HK-2 (cell line): ENCODE measurements around the gene MTURN.
A peak's percentile ranks its signal among the peaks of the same experiment; 100 is the strongest.
"Not testable (repeated sequence)": the region's sequence is repeated elsewhere in the genome, so short reads cannot be mapped to it uniquely, and the experiment has no call there.

Experiments
- DNase-seq: peaks from one replicate; pipeline ENCODE4 v3.0.0-alpha.2; 2018; ENCODE audit not compliant: unreplicated experiment

Gene MTURN

DNA sequence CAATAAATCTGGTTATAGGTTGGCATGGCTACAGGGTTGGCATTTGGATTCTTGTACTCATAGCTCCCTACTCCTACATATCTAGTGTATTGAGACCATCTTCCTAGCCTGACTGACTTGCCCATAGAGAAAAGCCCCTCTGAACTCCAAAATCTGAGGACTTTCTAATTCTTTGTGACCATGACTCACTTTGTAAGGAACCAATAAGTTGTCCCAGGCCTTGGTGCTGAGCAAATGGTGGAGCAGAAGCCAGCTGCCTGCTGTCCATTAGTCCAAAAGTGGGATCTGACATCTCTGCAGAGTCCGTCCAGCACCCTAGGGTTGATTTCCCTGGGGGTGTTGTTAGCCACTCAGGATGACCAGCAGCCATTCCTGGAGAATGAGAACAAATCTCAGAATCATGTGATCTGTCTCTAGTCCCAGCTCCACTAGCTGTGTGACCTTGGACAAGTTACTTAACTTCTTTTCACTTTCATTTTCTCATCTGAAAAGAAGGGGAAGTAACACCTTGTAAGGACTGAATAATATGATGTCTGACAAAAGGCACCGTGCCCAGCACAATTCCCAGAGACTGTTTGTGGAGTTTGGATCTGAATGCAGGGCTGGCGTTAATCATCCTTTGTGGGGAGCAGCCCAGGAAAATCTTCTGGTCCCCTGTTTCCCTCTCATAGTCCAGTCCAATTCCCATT lies 44.1 kb downstream of the MTURN start:
- no peak for DNase-seq

DNA sequence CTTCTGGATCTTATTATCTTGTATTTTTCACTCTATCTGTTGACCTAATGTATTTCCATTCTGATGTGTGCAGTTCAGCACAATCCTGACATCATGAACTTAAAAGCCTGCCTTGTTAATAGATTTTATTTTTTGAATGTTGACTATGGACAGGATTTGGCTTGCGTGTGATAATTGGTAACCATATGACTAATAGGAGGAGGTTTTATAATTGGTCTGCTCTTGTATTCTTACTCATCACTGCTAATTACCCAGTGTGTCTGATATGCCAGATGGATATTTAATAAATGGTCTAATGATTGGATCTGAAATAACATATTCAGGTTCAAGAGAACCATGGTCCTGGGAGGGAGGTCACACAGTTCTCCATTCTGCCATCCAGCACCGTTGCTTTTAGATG lies 45.9 kb downstream of the MTURN start:
- no peak for DNase-seq

DNA sequence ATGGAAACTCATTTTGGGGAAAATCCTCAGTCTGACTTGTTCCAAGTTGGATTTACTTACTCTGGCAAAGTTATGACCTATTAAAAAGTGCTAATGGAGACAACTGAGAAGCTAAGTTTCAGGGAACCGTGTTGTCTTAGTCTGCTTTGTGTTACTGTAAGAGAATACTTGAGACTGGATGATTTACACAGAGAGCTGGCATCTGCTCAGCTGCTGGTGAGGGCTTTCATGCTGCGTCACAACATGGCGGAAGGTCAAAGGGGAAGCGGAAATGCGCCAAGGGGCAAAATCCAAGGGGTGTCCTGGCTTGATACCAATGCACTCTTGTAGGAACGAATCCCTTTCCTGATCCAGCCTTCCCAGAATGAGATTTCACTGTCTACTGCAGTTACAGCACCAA lies 46.4 kb downstream of the MTURN start:
- no peak for DNase-seq

DNA sequence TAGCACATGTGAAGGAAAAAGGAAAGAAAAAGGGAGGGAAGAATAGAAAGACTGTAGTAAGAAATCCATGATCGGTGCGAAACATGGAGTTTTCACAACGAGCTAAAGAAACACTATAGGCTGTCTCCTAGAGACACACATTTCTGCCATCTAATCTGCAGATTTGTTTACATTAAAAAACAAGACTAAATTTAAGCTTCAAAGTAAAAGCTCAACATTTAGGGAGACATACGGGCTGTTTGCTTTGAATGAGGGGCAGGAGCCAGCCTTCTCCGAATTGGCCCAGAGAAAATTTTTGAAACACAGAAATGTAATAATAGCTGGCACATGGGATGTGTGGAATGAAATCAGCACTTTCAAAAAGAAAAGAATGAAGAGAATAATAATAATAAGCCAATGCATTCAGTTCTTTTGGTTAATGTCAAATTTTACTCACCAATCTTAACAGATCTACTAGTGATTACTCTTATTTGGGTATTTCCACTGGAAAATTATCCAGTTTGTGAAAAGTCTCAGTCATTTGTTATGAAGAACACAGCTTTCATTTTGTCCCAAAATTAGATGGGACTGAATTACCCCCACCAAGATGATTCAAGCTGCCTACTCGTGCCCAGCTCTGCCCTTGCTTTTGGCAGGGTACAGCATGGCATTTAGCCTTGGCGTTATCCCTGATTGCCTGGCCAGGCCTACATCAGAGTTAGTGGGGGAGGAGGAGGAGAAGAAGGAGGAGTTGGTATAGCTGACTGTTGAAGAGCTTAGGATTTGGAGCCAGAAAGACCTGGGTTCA lies 47.1 kb downstream of the MTURN start:
- no peak for DNase-seq

DNA sequence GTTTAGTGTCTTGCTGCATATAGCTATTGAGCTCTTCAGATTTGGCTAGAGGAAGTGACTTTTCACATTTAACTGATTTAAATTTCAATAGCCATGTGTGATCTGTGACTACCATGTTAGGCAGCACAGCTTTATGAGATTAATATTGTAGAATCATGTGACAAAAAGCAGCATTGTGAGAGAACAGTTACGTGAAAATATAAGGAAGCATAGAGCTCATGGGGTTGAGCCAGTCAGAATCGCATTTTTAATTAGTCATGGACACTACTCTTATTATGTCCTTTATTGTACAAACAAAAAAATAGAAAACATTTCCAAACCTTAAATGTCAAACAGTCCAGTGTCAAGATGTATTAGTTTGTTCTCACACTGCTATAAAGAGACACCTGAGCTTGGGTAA lies 48.0 kb downstream of the MTURN start:
- DNase-seq, result no peak

DNA sequence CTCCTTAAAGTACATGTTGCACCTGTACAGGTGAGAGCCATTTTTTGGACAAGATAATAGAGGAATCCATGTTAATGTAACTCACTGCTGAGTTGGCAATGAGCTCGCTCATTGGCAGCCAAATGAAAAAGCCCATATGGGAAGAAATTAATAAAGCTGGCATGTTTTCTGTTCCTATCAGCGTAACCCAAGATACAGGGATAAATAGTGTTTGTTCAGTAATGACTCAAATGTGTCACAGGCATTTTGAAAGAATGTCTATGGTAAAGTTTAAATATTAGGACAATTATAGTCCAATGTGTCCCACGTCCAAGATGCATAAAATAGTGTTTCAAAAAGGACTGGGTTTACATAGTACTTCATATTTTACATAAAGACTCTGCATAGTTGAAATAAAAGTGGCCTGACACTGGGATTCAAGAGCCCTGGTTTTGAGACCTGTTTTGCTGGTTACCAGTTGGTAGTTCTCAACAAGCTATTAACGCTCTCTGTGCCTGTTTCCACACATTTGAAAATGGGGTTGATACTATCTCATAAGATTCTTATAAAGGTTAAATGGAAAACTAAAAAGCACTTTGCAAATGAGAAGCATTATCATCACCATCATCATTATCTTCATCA lies 49.1 kb downstream of the MTURN start:
- DNase-seq, result no peak

DNA sequence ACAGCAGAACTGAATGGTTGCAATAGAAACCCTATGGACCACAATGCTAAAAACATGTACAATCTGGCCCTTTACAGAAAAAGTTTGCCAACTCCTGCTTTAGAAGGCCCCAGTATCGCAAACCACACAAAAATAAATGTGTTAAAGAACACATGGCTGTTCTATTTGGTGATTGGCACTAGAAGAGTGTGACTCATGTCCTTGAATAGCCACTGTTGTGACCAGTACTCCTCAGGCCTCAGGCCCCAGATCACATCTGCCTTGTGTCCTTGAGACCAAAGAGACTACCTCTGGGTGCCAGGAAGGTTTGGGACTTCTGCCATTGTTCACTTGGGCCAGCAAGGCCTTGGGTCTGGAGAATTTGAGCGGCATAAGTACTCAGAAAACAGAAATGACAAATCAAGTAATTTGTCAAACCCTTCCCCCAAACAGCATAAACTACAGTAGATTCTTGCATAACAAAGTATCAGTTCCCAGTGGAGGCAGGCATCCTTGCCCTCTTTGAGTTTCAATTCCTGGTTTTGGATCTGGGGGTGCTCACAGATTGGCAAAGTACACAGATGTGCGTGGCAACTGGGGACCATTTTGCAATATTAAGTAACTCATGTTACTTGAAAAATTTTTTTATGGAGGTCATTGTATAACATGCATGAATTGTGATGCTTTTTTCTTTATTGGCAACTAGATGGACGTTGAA lies 50.2 kb downstream of the MTURN start:
- no peak for DNase-seq

DNA sequence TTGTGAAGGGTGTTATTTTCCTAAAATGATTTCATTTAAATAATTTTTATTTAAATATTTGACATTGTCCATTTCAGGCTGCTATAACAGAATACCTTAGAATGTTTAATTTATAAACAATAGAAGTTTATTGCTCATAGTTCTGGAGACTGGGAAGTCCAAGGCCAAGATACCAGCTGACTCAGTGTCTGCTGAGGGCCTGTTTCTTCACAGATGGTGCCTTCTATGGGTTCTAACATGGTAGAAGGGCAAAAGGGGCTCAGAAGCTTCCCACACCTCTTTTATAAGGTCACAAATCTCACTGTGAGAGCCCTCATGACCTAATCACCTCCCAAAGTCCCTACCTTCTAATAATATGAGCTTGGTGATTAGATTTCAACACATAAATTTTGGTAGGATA lies 50.7 kb downstream of the MTURN start:
- DNase-seq, result no peak

DNA sequence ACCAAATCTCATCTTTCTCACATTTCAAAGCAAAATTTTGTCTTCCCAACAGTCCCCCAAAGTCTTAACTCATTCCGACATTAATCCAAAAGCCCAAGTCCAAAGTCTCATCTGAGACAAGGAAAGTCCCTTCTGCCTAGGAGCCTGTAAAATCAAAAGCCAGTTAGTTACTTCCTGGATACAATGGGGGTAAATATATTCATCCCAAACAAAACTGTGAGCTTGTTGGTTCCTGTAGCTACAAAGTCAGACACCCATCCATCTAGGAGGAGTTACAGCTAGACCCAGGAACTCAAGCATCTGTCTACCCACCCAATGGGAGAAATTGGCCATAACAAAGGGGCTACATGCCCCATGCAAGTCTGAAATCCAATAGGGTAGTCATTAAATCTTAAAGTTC lies 51.9 kb downstream of the MTURN start:
- DNase-seq, result no peak

DNA sequence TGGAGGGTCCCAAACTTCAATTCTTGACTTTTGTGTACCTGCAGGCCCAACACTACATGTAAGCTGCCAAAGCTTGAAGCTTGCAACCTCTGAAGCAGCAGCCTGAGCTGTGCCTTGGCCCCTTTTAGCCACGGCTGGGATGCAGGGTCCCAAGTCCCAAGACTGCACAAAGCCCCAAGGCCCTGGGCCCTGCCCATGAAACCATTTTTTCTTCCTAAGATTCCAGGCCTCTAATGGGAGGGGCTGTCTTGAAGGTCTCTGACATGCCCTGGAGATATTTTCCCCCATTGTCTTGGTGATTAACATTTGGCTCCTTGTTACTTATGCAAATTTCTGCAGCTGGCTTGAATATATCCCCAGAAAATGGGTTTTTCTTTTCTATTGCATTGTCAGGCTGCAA lies 52.7 kb downstream of the MTURN start:
- DNase-seq, result no peak

DNA sequence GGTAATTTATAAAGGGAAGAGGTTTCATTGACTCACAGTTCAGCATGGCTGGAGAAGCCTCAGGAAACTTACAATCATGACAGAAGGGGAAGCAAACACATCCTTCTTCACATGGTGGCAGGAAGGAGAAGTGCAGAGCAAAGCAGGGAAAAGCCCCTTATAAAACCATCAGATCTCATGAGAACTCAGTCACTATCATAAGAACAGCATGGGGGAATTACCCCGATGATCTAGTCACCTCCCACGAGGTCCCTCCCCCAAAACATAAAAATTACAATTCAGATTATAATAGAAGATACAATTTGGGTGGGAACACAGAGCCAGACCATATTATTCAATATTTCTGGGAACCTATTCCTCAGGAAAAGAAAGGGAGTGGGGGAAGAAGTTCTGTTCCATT lies 53.6 kb downstream of the MTURN start:
- DNase-seq, result not testable (repeated sequence)

DNA sequence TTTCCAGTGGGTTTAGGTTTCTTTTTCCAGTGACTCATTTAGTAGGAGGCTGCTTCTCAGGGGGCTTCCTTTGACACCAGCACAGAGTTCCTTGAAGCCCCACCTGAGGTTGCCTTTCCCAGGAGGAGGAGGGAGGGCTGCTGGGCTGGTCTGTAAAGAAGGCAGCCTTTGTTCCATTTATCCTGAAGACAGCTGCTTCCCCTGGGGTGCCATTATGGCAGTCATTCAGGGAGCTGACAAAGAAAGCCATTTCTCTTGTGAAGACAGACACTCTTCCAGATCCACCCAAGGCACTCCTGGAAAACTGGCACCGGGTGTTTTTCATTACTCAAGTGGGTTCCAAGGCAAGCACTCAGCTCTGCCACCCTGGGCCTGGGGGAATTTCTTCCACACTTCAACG lies 54.0 kb downstream of the MTURN start:
- DNase-seq, result no peak

DNA sequence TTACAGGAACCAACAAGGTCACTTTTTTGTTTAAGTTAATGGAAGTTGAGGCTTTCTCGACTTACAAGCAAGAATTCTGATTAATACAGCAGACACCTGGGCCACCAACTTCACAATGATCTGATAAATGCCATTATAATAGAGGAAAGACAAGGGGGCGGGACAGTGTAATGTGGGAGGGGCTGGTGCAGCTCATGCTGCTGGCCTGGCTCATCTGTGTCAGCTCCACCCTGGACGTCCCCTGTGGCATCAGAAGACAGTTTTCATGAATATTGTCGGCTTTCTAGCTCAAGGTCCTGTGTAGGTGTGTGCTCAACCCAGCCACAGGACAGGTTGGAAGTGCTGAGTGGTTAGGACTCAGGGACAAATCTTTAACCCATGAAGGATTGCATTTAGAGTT lies 57.0 kb downstream of the MTURN start:
- DNase-seq, result no peak

DNA sequence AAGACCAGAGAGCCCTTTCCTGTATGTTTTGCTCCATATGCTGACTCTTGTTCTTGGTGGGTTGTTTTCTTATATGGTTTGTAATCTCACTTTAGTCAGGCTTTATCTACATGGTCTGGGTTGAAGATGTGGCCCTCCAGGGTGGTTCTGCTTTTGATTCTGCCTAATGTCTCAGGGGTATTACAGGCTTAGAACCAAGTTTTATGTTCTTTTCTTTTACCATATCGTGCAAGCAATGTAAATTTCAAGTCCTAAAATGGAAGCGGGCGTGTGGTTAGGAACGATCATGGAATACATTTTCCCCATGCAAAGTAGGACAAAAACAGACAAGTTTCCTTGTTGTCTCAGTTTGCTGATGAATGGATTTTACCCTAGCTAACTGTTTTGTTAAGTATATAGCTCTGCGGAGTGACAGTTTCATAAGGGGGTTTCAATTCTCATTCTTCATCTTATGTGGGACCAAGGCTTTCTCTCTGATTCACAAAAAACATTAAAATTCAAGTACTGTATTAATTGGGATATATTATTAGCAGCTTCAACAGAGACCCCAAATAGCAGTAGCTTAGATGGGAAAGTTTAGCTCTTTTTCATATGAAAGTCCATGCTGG lies 58.7 kb downstream of the MTURN start:
- no peak for DNase-seq

DNA sequence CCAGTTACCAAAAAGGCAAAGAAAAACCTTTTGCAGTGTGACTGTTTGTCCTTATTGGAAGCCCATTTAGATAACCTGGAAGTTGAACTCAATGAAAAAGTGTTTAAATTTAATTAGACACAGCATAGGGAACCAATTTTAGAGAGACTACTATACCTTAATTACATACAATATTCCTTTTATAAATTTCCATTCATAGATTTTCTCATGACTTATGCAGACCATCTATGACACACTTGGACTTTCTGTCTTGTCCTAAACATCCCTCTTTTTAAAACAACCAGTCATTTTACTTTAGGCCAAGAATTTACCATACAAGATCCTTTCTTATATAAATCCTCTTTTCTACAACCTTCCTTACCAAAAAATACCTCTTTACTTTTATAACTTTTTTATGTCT lies 61.6 kb downstream of the MTURN start:
- no peak for DNase-seq

DNA sequence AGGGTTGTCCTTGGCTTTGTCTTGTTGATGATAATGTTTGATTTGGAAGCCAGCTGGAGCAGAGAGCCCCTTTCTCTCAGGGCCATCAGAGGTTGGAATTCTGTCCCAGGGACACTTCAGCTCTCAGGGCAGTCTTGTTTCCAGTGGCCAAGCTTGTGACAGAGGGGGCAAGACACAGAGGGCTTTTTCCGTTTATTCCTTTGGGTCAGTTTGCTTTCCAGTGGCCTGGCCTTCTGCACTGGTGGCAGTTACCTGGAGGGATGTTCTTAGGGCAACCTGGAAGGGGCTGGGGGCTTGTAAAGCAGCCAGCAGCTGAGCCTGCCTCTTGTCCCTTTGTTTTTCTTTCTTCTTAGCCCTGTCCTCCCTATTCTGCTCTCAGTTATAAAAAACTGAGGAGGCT lies 62.7 kb downstream of the MTURN start:
- DNase-seq, result no peak

DNA sequence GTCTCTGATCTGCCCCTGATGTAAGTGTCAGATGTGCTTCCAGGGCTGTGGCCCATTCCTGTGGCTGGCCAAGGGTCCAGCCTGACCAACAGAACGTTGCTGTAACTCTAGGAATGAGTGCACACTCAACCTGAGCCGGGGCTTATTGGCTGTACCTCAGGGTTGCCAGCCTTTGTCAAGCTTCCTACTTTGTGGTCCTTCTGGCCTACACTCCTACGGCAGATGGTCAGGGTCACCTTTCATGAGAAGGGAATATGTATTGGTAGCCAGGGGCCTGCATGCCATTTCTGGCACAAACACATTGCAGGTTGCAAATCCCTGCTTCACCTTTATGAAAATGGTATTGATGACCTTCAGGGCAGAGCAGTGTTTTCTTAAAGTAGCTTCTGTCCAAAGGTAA lies 64.5 kb downstream of the MTURN start:
- no peak for DNase-seq

DNA sequence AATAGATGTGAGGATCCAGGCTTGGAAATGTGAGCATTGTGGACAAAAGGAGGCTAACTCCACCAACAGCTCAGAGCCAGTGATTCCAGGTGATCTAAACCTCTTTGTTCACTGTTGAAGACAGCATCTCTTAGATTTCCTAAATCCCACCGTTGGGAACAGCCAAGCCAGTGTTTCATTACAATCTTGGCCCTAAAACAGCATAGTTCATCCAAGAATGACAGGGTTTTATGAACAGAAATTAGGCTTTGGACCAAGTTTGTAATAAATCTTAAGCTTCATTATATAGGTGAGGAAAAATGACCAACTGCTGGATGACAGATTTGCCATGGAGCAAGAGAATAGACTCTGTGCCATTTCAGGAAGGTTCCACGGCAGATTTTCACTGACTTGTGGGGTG lies 65.8 kb downstream of the MTURN start:
- no peak for DNase-seq

DNA sequence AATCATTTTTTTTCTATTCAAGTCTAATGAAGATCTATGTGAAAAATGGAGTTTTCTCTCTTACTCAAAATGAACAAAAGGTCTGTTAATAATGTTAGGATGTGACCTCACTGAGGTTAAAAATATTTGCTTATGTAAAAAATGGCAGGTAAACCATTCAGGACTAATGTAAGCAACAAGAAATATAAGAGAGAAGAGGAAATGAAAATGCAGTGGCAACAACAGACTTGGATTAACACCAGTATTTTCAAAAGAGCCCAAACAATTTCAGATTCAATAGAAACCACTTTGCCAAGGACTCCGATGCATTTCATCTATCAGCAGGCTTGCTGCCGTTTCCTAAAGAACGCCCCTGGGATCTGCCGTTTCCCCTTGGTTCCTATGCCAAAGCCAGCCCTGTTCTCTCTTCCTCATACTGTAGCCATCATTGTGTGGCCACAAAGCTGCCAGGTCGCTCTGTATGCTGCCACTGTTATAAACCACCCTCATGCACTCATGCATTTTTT lies 66.4 kb downstream of the MTURN start:
- DNase-seq, result no peak

DNA sequence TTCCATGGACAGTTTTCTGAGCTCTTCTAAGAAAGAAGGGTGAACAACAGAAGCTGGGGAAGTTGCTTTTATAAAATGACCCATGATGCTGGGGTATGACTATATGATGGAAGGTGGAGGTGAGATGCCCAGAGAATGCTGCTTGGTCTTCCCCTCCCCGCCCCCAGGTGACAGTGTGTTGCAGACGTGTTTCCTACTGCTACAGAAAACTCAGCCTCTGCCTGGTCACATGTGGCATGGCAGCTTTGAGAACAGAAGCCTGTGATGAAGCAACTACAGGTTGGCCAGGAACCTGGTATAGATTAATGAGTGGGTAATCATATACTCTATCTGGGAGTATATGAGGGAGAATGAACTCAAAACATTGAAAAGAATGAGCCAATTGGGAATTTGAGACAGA lies 67.1 kb downstream of the MTURN start:
- DNase-seq, result no peak

DNA sequence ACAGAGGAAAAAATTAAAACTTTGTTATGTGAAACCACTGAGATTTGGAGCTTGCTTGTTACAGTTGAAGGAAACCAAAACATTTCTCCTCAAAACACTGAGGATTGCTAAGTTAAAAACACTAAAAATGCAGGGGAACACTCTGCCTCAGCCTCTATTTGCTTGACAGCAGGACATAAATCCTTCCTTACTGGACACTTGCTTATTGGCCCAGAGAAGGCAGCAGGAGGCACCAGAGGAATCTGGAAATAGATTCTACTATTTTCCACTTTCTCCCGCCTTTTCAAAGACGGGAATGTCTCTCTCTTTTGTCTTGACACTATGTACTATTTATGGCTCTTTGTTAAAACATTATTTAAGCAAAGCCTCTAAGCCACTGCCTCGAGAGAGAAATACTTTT lies 67.9 kb downstream of the MTURN start:
- DNase-seq, result no peak

DNA sequence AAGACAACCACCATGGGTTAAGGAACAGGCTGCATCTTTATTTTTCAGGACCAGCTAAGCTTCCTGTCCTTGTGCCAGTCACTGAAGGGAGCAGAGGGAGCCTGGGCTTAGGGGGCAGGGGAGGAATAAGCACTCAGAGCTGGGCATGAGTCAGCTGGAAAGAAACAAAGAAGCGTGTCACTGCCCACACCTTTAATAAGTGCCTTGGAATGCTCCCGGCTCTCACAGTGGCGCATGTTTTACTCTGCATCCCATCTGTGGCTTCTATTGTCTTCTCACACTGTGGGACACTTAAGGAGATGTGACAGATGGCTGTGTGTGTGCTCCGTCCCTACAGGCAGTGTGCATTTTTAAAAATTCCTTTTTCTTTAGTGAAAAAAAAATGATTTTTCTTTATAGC lies 71.7 kb downstream of the MTURN start:
- DNase-seq, result peak; percentile 58
